G401 (cell line): Measurements from ENCODE around the gene GNB1L. TPM values are rescaled to one million over a fixed set of nuclear protein-coding genes. Genes with fewer than 3 reads are reported as not detected.
A peak's percentile ranks its signal among the peaks of the same experiment; 100 is the strongest.

Experiments used
- DNase-seq: peaks from one replicate; pipeline ENCODE4 v3.0.0-alpha.2; 2015; ENCODE audit warnings: low spot score
- in situ Hi-C: cut with HindIII; loops from 2 replicates; pipeline ENCODE4 v1.10.0; 2016; ENCODE audit warnings: low sequenced_read_pairs, mixed read lengths
- total RNA-seq: library from RNA; depleted of rRNA; stranded (reverse); fragments of >200 nt; shearing (Covaris generic); gene quantifications from 2 replicates; pipeline ENCODE4 v1.2.3, GENCODE V29; 2014

GNB1L gene
- total RNA-seq, 1 experiment from 2014 or later: 20.4 TPM

- no peak for DNase-seq
- in situ Hi-C loops: no loop called here
Measured at GRCh38 chr22:19868773-19869471, 14.2 kb upstream of the GNB1L start.

GRCh38 chr22:19868333-19868732, 13.7 kb upstream of the GNB1L start:
- no peak for DNase-seq
- in situ Hi-C loops: no loop called here

- no peak for DNase-seq
- in situ Hi-C loops: no loop called here
Measured at GRCh38 chr22:19867617-19868016, 12.9 kb upstream of the GNB1L start.

GRCh38 chr22:19866665-19867009, 12.0 kb upstream of the GNB1L start:
- DNase-seq: no peak
- in situ Hi-C loops: no loop called here

- no peak for DNase-seq
- in situ Hi-C loops: no loop called here
Measured at GRCh38 chr22:19865141-19865829, 10.6 kb upstream of the GNB1L start.

GRCh38 chr22:19864538-19865106, 9.9 kb upstream of the GNB1L start:
- DNase-seq: no peak

GRCh38 chr22:19863571-19863970, 8.9 kb upstream of the GNB1L start:
- in situ Hi-C loops: no loop called here

More at GRCh38 chr22:19864538-19865106, 9.9 kb upstream of the GNB1L start:
- in situ Hi-C loops: no loop called here

GRCh38 chr22:19862619-19863246, 8.1 kb upstream of the GNB1L start:
- no peak for DNase-seq
- in situ Hi-C loops: no loop called here

More at GRCh38 chr22:19863571-19863970, 8.9 kb upstream of the GNB1L start:
- DNase-seq: no peak

GRCh38 chr22:19859861-19860510, 5.3 kb upstream of the GNB1L start:
- in situ Hi-C loops: no loop called here
- no peak for DNase-seq

- DNase-seq: no peak
- in situ Hi-C loops: no loop called here
Measured at GRCh38 chr22:19857382-19857781, 2.7 kb upstream of the GNB1L start.

- in situ Hi-C loops: no loop called here
- DNase-seq: peak; percentile 58
Measured at GRCh38 chr22:19855504-19856409, 1.1 kb upstream of the GNB1L start.

- in situ Hi-C loops: no loop called here
- DNase-seq: peak; percentile 33
Measured at GRCh38 chr22:19853879-19854777, 546 bp downstream of the GNB1L start.

- no peak for DNase-seq
- in situ Hi-C loops: no loop called here
Measured at GRCh38 chr22:19853058-19853878, 1.4 kb downstream of the GNB1L start.

GRCh38 chr22:19852177-19852781, 2.4 kb downstream of the GNB1L start:
- in situ Hi-C loops: no loop called here
- DNase-seq: no peak

- DNase-seq: no peak
- in situ Hi-C loops: no loop called here
Measured at GRCh38 chr22:19851291-19852176, 3.1 kb downstream of the GNB1L start.

GRCh38 chr22:19850763-19851109, 3.9 kb downstream of the GNB1L start:
- in situ Hi-C loops: no loop called here
- DNase-seq: no peak
